A549 (cell line): ENCODE measurements around the gene XYLT1. TPM values are rescaled to one million over a fixed set of nuclear protein-coding genes. Genes with fewer than 3 reads are reported as not detected.

Experiments used
- ATAC-seq, 2 experiments: fragments of 200-7000 bp in 1 of 2; fragments of >200 bp in 1 of 2; cut with Nextera tagmentation in 1 of 2; cut with Tn5 transposase in 1 of 2; 3 replicates each; pipeline versions ENCODE4 v1.8.0 to v1.9.1; 2018 to 2020; ENCODE audit warnings: mild to moderate bottlenecking in 1 of 2, moderate library complexity in 1 of 2
- CTCF ChIA-PET: fragments of 300-600 bp; sonication (Branson Sonifier 250); formaldehyde crosslinking; extraction: SDS; loops from one replicate; lab custom pipeline; 2021; ENCODE audit warnings: antibody characterized with exemption, inconsistent platforms; lab: Yijun Ruan, JAX
- POLR2A ChIA-PET: fragments of 350-600 bp; formaldehyde crosslinking; extraction: SDS; loops from one replicate; lab custom pipeline; 2021; ENCODE audit warnings: antibody characterized with exemption, inconsistent platforms; lab: Yijun Ruan, JAX
- DNase-seq, 2 experiments: peaks; one replicate each; pipeline versions ENCODE4 v3.0.0 to v3.0.0-alpha.2; 2011 to 2016; ENCODE audit warnings: low read depth in 1 of 2, low spot score in 1 of 2
- FAIRE-seq: peaks from 2 replicates; lab custom pipeline; 2011; peaks lifted over from hg19 to GRCh38; lab: Jason Lieb, UNC
- H3K27ac ChIP-seq, 2 experiments: fragments of >200 bp; sonication (Bioruptor Twin); formaldehyde crosslinking; 3 replicates each; pipeline ENCODE4 v1.5.1; 2016 to 2017
- H3K4me1 ChIP-seq: fragments of >200 bp; sonication (Bioruptor Twin); formaldehyde crosslinking; 3 replicates; pipeline ENCODE4 v1.6.1; 2016
- H3K4me2 ChIP-seq: fragments of >200 bp; sonication (Bioruptor Twin); formaldehyde crosslinking; 3 replicates; pipeline ENCODE4 v1.6.1; 2016
- H3K4me3 ChIP-seq: fragments of >200 bp; sonication (Bioruptor Twin); formaldehyde crosslinking; 3 replicates; pipeline ENCODE4 v1.5.1; 2016
- H3K9me3 ChIP-seq: fragments of >200 bp; sonication (Bioruptor Twin); formaldehyde crosslinking; 3 replicates; pipeline ENCODE4 v1.6.1; 2016
- BHLHE40 ChIP-seq: IDR thresholded peaks from 2 replicates; pipeline ENCODE4 v1.6.1; 2012; ENCODE audit warnings: low read depth, low read length, inconsistent platforms
- CEBPB ChIP-seq, 2 experiments: fragments of >200 bp in 1 of 2; sonication (Bioruptor Twin) in 1 of 2; formaldehyde crosslinking in 1 of 2; IDR thresholded peaks; 2 replicates each; pipeline ENCODE4 v1.6.1; 2012 to 2016
- CHD2 ChIP-seq: fragments of 150-350 bp; IDR thresholded peaks from 2 replicates; pipeline ENCODE4 v1.6.1; 2014; ENCODE audit warnings: low read length; ENCODE audit not compliant: partially characterized antibody
- CHD4 ChIP-seq: fragments of 200-600 bp; sonication (generic); IDR thresholded peaks from 2 replicates; pipeline ENCODE4 v1.6.1; 2016; ENCODE audit warnings: antibody characterized with exemption, mild to moderate bottlenecking, borderline replicate concordance
- EHF ChIP-seq: fragments of 250-450 bp; sonication (Bioruptor Pico); IDR thresholded peaks from 2 replicates; pipeline ENCODE4 v1.5.0; 2020; ENCODE audit warnings: mild to moderate bottlenecking
- EHMT2 ChIP-seq: fragments of 200-600 bp; sonication (generic); IDR thresholded peaks from 2 replicates; pipeline ENCODE4 v1.6.1; 2016; ENCODE audit warnings: antibody characterized with exemption, low read depth, mild to moderate bottlenecking, moderate library complexity
- FOSL2 ChIP-seq, 2 experiments: fragments of 450-650 bp in 1 of 2; fragments of >200 bp in 1 of 2; sonication (Bioruptor Twin) in 1 of 2; formaldehyde crosslinking; IDR thresholded peaks; 2 replicates each; pipeline versions ENCODE4 v1.5.0 to v1.6.1; 2016 to 2020; ENCODE audit warnings: mild to moderate bottlenecking in 1 of 2, moderate library complexity in 1 of 2
- HOXB13 ChIP-seq: fragments of 250-450 bp; sonication (Bioruptor Pico); IDR thresholded peaks from 2 replicates; pipeline ENCODE4 v1.5.0; 2020; ENCODE audit warnings: low read depth, mild to moderate bottlenecking, moderate library complexity
- HOXB5 ChIP-seq: fragments of 250-450 bp; sonication (Bioruptor Pico); IDR thresholded peaks from 2 replicates; pipeline ENCODE4 v1.5.0; 2020; ENCODE audit warnings: mild to moderate bottlenecking, moderate library complexity
- JUN ChIP-seq, 2 experiments: fragments of >200 bp; sonication (Bioruptor Twin); formaldehyde crosslinking; IDR thresholded peaks; 2 replicates in 1 of 2; 3 replicates in 1 of 2; pipeline ENCODE4 v1.6.1; 2016 to 2017
- KDM1A ChIP-seq: fragments of 200-600 bp; sonication (generic); IDR thresholded peaks from 2 replicates; pipeline ENCODE4 v1.6.1; 2016; ENCODE audit warnings: low read depth, mild to moderate bottlenecking
- MAFK ChIP-seq: fragments of 450-650 bp; IDR thresholded peaks from 2 replicates; pipeline ENCODE4 v1.6.1; 2014; ENCODE audit not compliant: partially characterized antibody
- MAZ ChIP-seq: fragments of 150-350 bp; IDR thresholded peaks from 2 replicates; pipeline ENCODE4 v1.6.1; 2014; ENCODE audit warnings: antibody characterized with exemption, low read depth, low read length, borderline replicate concordance
- NFE2L2 ChIP-seq: fragments of 150-350 bp; conservative IDR thresholded peaks from 2 replicates; pipeline ENCODE4 v1.6.1; 2014; ENCODE audit warnings: low read length
- POLR2AphosphoS2 ChIP-seq: conservative IDR thresholded peaks from 2 replicates; pipeline ENCODE4 v1.6.1; 2012; ENCODE audit warnings: low read length, improper control_type of control experiment, inconsistent platforms
- RARB ChIP-seq: fragments of 250-450 bp; sonication (Bioruptor Pico); IDR thresholded peaks from 2 replicates; pipeline ENCODE4 v1.8.0; 2021; ENCODE audit warnings: mild to moderate bottlenecking, moderate library complexity
- ZSCAN20 ChIP-seq: fragments of 250-450 bp; sonication (Bioruptor Pico); IDR thresholded peaks from 2 replicates; pipeline ENCODE4 v1.8.0; 2022; ENCODE audit warnings: mild to moderate bottlenecking, moderate library complexity
- WGBS: methylation state at CpG from one replicate; pipeline ENCODE4 v1.1.6; 2017; ENCODE audit errors: missing lambda C conversion rate; 5-methylcytosine and 5-hydroxymethylcytosine counted together
- polyA plus RNA-seq, 4 experiments: library from polyadenylated mRNA; depleted of rRNA in 3 of 4; stranded (reverse); fragments of >200 nt; fragmentation: RNase III in 1 of 4; extraction: RNeasy Plus Mini Kit Qiagen cat#74134 plus additional on column Dnase treatment in 1 of 4; gene quantifications; 2 replicates in 3 of 4; 3 replicates in 1 of 4; pipeline ENCODE4 v1.2.3, GENCODE V29; 2011 to 2017
- TF ChIP-seq, protein P1 (sequence below): fragments of 200-600 bp; sonication (generic); IDR thresholded peaks from 2 replicates; pipeline ENCODE4 v1.6.1; 2016; ENCODE audit warnings: antibody characterized with exemption, mild to moderate bottlenecking, moderate library complexity
- TF ChIP-seq, protein P2 (sequence below): fragments of >200 bp; sonication (Bioruptor Twin); formaldehyde crosslinking; IDR thresholded peaks from 3 replicates; pipeline ENCODE4 v1.6.1; 2016
- TF ChIP-seq, protein P3 (sequence below): fragments of 450-650 bp; IDR thresholded peaks from 2 replicates; pipeline ENCODE4 v1.6.1; 2014; ENCODE audit warnings: antibody characterized with exemption
- TF ChIP-seq, protein P4 (sequence below): IDR thresholded peaks from 2 replicates; pipeline ENCODE4 v1.6.1; 2012

Gene XYLT1
- polyA plus RNA-seq, 2 of the 4 experiments (the other 2 are of a cell fraction) = 0.78 to 0.88 TPM

DNA sequence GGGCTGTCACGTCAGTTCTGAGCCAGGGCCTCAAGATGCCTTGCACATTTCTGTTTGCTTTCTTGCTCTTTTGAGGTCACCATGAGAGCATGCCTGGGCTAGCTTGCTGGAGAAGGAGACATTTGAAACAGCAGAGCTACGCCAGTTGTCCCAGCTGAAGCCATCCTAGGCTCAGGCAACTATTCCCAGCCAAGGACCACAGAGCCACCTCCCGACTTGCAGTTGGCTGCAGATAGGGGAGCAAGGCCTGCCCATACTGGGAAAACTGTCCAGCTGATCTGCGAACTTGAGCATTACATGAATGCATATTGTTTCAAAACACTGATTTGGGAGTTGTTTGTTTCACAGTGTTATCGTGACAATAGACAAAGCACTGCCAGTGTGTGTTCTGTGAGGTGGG, 340.8 kb downstream of the XYLT1 start:
- Histone ChIP-seq H3K27ac (no peak overlapping the region), H3K4me3 (no peak overlapping the region), H3K9me3 (no peaks in the 10 kb centered on the region), H3K4me1 (no peaks in the 10 kb centered on the region), H3K4me2 (no peak overlapping the region)
- CTCF ChIA-PET = no interaction called here
- POLR2A ChIA-PET = no interaction called here
- ATAC-seq = no peak
- TF ChIP-seq NFE2L2 = no peak
- TF ChIP-seq EHMT2 = no peak
- no peak for TF ChIP-seq POLR2AphosphoS2
- TF ChIP-seq MAZ = no peak
- TF ChIP-seq CHD4 = no peak
- TF ChIP-seq, protein P1, sequence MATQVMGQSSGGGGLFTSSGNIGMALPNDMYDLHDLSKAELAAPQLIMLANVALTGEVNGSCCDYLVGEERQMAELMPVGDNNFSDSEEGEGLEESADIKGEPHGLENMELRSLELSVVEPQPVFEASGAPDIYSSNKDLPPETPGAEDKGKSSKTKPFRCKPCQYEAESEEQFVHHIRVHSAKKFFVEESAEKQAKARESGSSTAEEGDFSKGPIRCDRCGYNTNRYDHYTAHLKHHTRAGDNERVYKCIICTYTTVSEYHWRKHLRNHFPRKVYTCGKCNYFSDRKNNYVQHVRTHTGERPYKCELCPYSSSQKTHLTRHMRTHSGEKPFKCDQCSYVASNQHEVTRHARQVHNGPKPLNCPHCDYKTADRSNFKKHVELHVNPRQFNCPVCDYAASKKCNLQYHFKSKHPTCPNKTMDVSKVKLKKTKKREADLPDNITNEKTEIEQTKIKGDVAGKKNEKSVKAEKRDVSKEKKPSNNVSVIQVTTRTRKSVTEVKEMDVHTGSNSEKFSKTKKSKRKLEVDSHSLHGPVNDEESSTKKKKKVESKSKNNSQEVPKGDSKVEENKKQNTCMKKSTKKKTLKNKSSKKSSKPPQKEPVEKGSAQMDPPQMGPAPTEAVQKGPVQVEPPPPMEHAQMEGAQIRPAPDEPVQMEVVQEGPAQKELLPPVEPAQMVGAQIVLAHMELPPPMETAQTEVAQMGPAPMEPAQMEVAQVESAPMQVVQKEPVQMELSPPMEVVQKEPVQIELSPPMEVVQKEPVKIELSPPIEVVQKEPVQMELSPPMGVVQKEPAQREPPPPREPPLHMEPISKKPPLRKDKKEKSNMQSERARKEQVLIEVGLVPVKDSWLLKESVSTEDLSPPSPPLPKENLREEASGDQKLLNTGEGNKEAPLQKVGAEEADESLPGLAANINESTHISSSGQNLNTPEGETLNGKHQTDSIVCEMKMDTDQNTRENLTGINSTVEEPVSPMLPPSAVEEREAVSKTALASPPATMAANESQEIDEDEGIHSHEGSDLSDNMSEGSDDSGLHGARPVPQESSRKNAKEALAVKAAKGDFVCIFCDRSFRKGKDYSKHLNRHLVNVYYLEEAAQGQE = no peak
- no peak for TF ChIP-seq BHLHE40
- TF ChIP-seq JUN (IDR thresholded peaks at IDR 0.05) = no peak
- TF ChIP-seq, protein P2, sequence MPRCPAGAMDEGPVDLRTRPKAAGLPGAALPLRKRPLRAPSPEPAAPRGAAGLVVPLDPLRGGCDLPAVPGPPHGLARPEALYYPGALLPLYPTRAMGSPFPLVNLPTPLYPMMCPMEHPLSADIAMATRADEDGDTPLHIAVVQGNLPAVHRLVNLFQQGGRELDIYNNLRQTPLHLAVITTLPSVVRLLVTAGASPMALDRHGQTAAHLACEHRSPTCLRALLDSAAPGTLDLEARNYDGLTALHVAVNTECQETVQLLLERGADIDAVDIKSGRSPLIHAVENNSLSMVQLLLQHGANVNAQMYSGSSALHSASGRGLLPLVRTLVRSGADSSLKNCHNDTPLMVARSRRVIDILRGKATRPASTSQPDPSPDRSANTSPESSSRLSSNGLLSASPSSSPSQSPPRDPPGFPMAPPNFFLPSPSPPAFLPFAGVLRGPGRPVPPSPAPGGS = no peak
- no peak for TF ChIP-seq FOSL2 (IDR thresholded peaks at IDR 0.05)
- TF ChIP-seq FOSL2 (CRISPR knock-in tag; IDR thresholded peaks at IDR 0.05) = no peak
- no peak for TF ChIP-seq HOXB5 (CRISPR knock-in tag)
- TF ChIP-seq HOXB13 (CRISPR knock-in tag) = no peak
- TF ChIP-seq CEBPB (IDR thresholded peaks at IDR 0.05) = no peak
- TF ChIP-seq, protein P3, sequence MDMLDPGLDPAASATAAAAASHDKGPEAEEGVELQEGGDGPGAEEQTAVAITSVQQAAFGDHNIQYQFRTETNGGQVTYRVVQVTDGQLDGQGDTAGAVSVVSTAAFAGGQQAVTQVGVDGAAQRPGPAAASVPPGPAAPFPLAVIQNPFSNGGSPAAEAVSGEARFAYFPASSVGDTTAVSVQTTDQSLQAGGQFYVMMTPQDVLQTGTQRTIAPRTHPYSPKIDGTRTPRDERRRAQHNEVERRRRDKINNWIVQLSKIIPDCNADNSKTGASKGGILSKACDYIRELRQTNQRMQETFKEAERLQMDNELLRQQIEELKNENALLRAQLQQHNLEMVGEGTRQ = no peak
- TF ChIP-seq ZSCAN20 = no peak
- no peak for TF ChIP-seq RARB (CRISPR knock-in tag)
- TF ChIP-seq EHF (CRISPR knock-in tag) = no peak
- TF ChIP-seq, protein P4, sequence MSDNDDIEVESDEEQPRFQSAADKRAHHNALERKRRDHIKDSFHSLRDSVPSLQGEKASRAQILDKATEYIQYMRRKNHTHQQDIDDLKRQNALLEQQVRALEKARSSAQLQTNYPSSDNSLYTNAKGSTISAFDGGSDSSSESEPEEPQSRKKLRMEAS = no peak
- no peak for TF ChIP-seq CHD2
- TF ChIP-seq MAFK = no peak
- 24% methylated on average over 5 of the region's 5 CpGs for WGBS
- DNase-seq = no peak
- no peak for FAIRE-seq

DNA sequence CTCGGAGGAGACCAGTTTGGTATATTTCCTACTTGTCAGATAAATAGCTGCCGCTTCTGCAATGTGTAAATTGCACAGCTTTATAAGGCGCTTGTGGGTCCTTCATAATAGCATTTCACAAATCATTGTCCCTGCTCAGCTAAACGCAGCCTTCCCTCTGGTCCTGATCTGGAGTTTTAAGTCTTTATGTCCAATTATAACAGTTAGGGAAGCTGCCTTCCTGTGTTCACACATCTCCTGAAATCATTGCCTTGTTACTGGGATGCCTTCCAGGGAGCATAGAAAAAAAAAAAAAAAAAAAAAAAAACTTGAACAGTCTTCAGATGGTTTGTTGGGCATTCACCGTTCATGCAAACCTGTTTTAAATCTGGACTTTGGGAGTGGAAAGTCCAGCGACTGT, 342.0 kb downstream of the XYLT1 start:
- POLR2A ChIA-PET = no interaction called here
- DNase-seq = no peak
- WGBS = 43% methylated on average over 6 of the region's 6 CpGs
- TF ChIP-seq CEBPB (IDR thresholded peaks at IDR 0.05) = no peak
- TF ChIP-seq BHLHE40 = no peak
- no peak for TF ChIP-seq FOSL2 (IDR thresholded peaks at IDR 0.05)
- TF ChIP-seq FOSL2 (CRISPR knock-in tag; IDR thresholded peaks at IDR 0.05) = no peak
- no peak for TF ChIP-seq EHF (CRISPR knock-in tag)
- no peak for TF ChIP-seq KDM1A
- TF ChIP-seq CHD2 = no peak
- TF ChIP-seq JUN (IDR thresholded peaks at IDR 0.05) = no peak
- TF ChIP-seq MAFK = no peak
- no peak for TF ChIP-seq EHMT2
- no peak for TF ChIP-seq ZSCAN20
- TF ChIP-seq, protein P2 = no peak
- no peak for FAIRE-seq
- Histone ChIP-seq H3K4me2 (no peak overlapping the region), H3K4me1 (no peaks in the 10 kb centered on the region), H3K4me3 (no peak overlapping the region), H3K9me3 (no peaks in the 10 kb centered on the region), H3K27ac (no peak overlapping the region)
- CTCF ChIA-PET = no interaction called here
- no peak for ATAC-seq
